Adipocyte (in vitro differentiated cells): Measurements from ENCODE around the gene INPP5B.
A peak's percentile ranks its signal among the peaks of the same experiment; 100 is the strongest.

ENCODE experiments used
- DNase-seq: peaks from one replicate; pipeline ENCODE4 v3.0.0-alpha.2; 2015; ENCODE audit warnings: low read depth
- H3K27me3 ChIP-seq: replicated peaks from 2 replicates; pipeline ENCODE4 v1.7.0; 2013; ENCODE audit warnings: mild to moderate bottlenecking, low read length, moderate library complexity; ENCODE audit not compliant: control insufficient read depth, insufficient read depth
- H3K36me3 ChIP-seq: 2 replicates; pipeline ENCODE4 v1.7.0; 2013; ENCODE audit warnings: low read length, mild to moderate bottlenecking, moderate library complexity; ENCODE audit not compliant: control insufficient read depth, insufficient read depth, severe bottlenecking
- H3K4me1 ChIP-seq: 2 replicates; pipeline ENCODE4 v1.7.0; 2013; ENCODE audit warnings: mild to moderate bottlenecking, low read length, moderate library complexity; ENCODE audit not compliant: control insufficient read depth, insufficient read depth
- H3K4me3 ChIP-seq: 2 replicates; pipeline ENCODE4 v1.7.0; 2013; ENCODE audit warnings: mild to moderate bottlenecking, low read length, moderate library complexity
- H3K9ac ChIP-seq: 2 replicates; pipeline ENCODE4 v1.7.0; 2013; ENCODE audit warnings: mild to moderate bottlenecking, low read length, moderate library complexity
- H3K9me3 ChIP-seq: 2 replicates; pipeline ENCODE4 v1.7.0; 2013; ENCODE audit warnings: mild to moderate bottlenecking, low read length, moderate library complexity; ENCODE audit not compliant: control insufficient read depth

Gene INPP5B

DNA sequence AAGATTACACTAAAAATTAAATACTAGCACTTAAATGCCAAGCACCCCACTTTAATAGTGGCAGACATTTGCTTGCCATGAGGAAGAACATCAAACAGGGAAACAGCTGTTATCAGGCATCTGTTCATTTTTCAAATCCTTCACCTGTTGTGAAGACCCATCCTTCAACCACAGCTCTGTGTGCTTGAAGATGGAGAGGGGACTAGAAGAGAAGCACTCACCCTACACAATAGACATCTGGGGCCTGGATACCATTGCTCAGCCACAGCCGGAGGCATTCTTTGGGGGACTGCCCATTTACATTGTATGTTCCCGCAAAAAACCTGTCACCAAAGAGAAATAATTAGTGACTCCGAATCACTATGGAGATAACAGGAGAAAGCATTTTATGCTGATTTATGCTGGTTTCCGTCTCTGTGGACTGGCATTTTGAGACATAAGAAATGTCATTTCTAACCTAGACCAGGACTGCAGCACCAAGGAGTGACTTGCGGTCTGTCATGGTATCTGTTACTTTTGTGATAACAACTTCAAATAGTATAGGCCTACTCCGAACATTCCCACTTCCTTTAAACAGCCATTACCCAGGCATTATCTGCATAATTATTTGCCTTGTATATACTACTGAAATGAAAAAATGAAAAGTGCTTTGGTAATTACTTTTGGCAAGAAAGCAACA is 58.7 kb downstream of the INPP5B start:
- Histone ChIP-seq H3K36me3 (peaks cover 78% of the 10 kb centered on the region), H3K4me1 (peaks cover 12% of the 10 kb centered on the region), H3K9me3 (peaks cover 4% of the 10 kb centered on the region), H3K27me3 (no peaks in the 10 kb centered on the region), H3K9ac (no peak overlapping the region), H3K4me3 (no peak overlapping the region)
- no peak for DNase-seq

DNA sequence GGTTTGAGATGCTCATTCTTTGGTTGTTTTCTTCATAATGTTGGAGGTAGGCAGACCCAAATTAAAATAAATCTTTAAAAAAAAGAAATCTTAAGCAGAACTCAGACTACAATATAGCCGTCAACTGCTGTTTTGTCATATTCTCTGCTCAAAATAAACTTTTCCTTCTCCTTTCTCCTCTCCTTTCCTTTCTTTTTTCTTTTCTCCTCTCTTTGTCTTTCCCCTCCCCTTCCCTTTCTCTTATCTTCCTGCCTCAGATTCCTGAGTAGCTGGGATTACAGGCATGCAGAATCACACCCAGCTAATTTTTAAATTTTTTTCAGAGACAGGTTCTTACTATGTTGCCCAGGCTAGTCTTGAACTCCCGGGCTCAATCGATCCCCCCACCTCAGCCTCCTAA is 62.7 kb downstream of the INPP5B start:
- Histone ChIP-seq H3K4me3 (no peak overlapping the region), H3K9ac (no peak overlapping the region), H3K4me1 (no peaks in the 10 kb centered on the region), H3K36me3 (peaks cover 92% of the 10 kb centered on the region), H3K27me3 (no peaks in the 10 kb centered on the region), H3K9me3 (no peaks in the 10 kb centered on the region)
- DNase-seq = no peak

DNA sequence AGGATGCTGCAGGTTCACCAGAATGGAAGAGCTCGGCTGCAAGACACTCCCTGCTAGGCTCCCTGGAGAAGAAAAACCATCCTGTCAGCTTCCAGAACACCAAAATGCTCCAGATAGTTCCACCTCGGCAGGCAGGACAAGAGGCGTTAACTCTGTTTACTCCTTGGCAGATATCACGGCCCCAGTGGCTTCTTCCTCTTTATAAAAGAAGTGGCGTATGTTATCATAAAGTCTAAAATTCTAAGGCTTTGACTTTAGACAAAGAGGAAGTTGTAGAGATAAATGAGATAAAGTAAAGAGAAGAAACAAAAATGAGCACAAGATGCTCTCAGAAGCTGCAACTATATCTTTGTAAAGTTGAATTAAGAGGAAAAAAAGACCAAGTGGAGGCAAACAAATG is 63.2 kb downstream of the INPP5B start:
- Histone ChIP-seq H3K4me3 (no peak overlapping the region), H3K9me3 (no peaks in the 10 kb centered on the region), H3K9ac (no peak overlapping the region), H3K36me3 (peaks cover 90% of the 10 kb centered on the region), H3K27me3 (no peaks in the 10 kb centered on the region), H3K4me1 (no peaks in the 10 kb centered on the region)
- DNase-seq = no peak

DNA sequence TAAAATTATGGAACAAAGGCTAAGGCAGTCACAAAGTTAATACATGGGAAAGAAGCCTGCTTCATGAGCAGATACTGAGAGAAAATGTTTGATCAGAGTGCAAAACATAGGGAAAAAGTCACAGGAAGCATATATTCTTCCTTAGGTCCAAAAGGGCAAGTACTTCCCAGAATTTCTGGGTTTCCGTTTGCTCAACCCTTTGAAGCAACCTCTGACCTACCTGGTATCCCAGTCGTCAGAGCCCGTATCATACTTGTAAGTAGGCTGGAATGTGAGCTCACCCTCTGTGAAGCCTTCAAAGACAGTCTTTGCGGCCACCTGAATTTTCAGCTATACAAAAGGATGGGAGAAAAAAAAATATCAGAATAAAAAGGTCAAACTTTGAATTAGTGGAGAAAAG is 67.0 kb downstream of the INPP5B start:
- no peak overlapping the region for H3K9ac ChIP-seq
- no peaks in the 10 kb centered on the region for H3K9me3 ChIP-seq
- no peak for DNase-seq
- H3K4me3 ChIP-seq = no peak overlapping the region
- H3K27me3 ChIP-seq = no peaks in the 10 kb centered on the region
- no peaks in the 10 kb centered on the region for H3K4me1 ChIP-seq
- peaks cover 83% of the 10 kb centered on the region for H3K36me3 ChIP-seq

DNA sequence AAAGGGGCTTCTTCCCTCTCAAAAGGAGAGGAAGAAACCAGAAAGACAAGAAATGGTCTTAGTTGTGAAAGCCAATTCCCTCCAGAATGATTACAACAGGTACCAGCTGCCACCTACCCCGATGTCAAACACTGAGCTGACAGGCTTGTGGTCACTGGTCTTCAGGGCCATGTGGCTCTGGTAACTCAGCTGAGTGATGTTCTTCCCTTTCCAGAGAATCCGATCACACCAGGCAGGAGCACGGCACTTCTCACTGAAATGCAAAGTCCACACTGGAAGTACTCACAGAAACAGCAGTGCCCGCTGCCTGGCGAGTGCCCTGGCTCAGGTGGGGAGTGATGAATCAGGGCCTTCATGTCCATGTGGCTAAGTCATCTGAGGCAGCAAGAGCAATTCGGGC is 68.8 kb downstream of the INPP5B start:
- Histone ChIP-seq H3K4me1 (no peaks in the 10 kb centered on the region), H3K9me3 (no peaks in the 10 kb centered on the region), H3K27me3 (no peaks in the 10 kb centered on the region), H3K9ac (no peak overlapping the region), H3K4me3 (no peak overlapping the region), H3K36me3 (peaks cover 85% of the 10 kb centered on the region)
- DNase-seq = no peak

DNA sequence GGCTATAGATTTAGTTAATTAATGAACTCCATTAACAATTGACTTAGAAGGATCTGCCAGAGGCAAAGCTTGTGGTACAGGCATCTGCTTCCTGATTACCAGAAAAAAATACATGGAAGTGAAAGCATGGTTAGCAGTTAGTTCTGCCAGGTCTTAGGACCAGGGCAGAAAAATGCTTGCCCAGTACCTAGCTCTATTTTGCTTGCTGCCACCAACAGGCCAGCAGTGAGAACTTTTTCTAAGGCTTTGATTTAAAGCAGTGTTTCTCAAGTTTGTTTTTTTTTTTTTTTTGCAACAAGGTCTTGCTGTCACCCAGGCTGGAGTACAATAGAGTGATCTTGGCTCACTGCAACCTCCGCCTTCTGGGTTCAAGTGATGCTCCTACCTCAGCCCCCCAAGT is 71.0 kb downstream of the INPP5B start:
- Histone ChIP-seq H3K9me3 (no peaks in the 10 kb centered on the region), H3K27me3 (no peaks in the 10 kb centered on the region), H3K36me3 (peaks cover 80% of the 10 kb centered on the region), H3K4me3 (no peak overlapping the region), H3K4me1 (no peaks in the 10 kb centered on the region), H3K9ac (no peak overlapping the region)
- peak; percentile 21 for DNase-seq

DNA sequence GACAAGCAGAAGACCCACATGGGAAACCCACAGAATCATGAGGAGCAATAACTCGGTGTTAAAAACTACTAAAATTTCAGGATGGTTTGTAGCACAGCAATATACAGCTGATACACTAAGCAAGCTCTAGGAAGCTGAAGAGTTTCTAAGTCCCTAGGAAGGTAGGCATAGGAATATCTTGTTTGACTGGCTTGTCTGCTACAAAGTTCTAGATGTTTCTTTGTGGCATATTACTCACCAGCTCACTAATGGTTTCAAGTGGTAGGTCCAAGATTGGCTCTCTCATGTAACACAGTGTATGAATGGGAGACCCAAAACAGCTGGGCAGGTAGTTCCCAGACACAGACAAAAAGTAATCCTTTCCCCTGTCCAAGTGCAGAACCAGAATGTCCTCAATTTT is 74.2 kb downstream of the INPP5B start:
- Histone ChIP-seq H3K36me3 (peaks cover 82% of the 10 kb centered on the region), H3K9ac (no peak overlapping the region), H3K4me1 (no peaks in the 10 kb centered on the region), H3K9me3 (no peaks in the 10 kb centered on the region), H3K4me3 (no peak overlapping the region), H3K27me3 (no peaks in the 10 kb centered on the region)
- no peak for DNase-seq

DNA sequence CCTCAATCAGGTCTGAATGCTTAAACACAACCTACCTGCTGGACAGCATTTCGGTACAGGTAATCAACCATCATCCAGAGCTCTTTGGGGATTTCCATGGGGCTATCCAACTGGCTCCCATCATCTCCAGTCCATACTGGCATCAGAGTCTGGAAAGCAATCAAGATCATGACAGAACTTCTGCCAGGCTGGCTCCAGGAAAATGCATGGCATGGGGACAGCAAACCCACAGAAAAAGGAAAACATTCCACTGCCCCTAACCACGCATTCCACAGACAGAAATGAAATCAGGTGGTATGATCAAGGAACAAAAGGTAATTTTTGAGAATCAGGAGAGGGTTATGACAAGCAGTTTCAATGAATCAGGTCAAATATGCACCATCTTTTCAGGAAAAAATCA is 78.4 kb downstream of the INPP5B start:
- no peak overlapping the region for H3K9ac ChIP-seq
- no peaks in the 10 kb centered on the region for H3K27me3 ChIP-seq
- peaks cover 85% of the 10 kb centered on the region for H3K36me3 ChIP-seq
- H3K4me3 ChIP-seq = no peak overlapping the region
- no peak for DNase-seq
- no peaks in the 10 kb centered on the region for H3K4me1 ChIP-seq
- H3K9me3 ChIP-seq = no peaks in the 10 kb centered on the region

DNA sequence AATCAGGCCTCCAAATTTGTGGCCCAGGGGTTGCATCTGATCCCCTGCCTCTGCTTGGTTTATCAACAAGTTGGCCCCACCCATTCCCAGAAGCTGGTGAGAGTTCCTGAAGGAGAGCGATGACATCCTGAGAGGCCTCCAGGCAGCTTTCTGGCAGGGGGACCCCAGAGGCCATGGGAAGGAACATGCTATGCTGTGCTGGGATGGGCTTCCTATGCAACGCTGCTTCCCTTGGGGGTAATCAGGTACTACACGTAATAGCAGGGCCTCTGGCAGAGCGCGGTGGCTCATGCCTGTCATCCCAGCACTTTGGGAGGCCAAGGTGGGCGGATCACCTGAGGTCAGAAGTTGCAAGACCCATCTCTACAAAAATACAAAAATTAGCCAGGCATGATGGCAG is 79.1 kb downstream of the INPP5B start:
- H3K36me3 ChIP-seq = peaks cover 81% of the 10 kb centered on the region

DNA sequence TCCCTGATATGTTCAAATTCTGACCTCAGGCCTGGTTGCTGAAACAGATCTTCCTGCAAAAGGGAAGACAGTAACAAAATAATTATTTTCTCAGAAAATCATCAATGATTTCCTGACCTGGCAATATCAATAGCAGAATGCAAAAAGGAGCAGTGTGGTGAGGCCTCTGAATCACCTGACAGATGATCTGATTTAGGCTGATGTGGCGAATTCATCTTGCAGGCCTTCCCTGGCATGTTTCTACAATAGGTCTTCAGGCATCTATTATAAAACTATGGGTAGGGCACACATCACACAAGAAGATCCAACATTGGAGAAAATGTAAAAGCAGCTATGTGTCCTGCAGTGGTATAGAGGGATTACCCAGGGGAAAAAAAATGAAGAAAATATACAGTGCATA is 80.4 kb downstream of the INPP5B start:
- H3K27me3 ChIP-seq = no peaks in the 10 kb centered on the region
- no peak overlapping the region for H3K9ac ChIP-seq
- H3K4me3 ChIP-seq = no peak overlapping the region
- H3K9me3 ChIP-seq = no peaks in the 10 kb centered on the region
- DNase-seq = no peak
- peaks cover 81% of the 10 kb centered on the region for H3K36me3 ChIP-seq
- H3K4me1 ChIP-seq = no peaks in the 10 kb centered on the region

More for the DNA sequence above, 79.1 kb downstream of the INPP5B start:
- no peak for DNase-seq
- no peaks in the 10 kb centered on the region for H3K4me1 ChIP-seq
- H3K9me3 ChIP-seq = no peaks in the 10 kb centered on the region
- no peak overlapping the region for H3K4me3 ChIP-seq
- no peak overlapping the region for H3K9ac ChIP-seq
- H3K27me3 ChIP-seq = no peaks in the 10 kb centered on the region

DNA sequence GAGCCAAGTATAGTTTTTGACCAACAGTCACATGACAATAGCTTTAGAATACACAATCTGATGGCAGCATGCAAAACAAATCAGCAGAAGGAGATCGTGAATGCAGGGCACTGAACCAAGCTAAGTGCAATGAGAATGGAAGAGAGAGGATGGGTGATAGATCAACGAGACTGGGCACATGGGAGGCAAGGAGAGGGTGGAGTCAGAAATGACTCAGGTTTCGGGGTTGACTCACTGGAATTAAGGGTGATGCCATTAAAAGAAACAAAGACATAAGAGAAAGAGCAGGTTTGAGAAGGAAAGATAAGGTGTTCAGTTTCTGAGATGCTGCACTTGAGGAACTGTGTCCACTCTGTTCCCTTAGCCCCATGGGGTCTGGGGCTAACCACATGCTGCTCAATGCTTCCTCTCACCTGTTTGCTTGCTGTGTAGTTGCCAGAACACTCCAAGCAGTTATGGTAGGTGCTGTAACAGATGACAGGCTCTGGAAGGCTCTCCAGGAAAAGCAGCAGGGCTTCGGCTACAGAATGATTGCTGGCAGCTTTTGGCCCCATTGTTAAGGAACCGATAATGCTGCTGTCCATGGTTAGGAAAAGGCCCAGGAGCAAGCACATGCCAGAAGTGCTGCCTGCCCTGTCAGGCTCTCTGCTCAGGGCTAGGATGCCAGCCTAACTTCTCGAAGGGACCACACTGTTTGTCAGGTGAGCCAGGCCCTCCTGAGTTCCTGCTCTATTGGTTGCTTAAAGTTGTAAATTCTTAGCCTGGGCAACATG is 81.3 kb downstream of the INPP5B start:
- Histone ChIP-seq H3K4me3 (no peak overlapping the region), H3K27me3 (no peaks in the 10 kb centered on the region), H3K9ac (no peak overlapping the region), H3K9me3 (no peaks in the 10 kb centered on the region), H3K4me1 (peaks cover under 1% of the 10 kb centered on the region), H3K36me3 (peaks cover 80% of the 10 kb centered on the region)
- DNase-seq = no peak
